ENCODE data around the gene CCDC15. TPM values are rescaled to one million over a fixed set of nuclear protein-coding genes. Genes with fewer than 3 reads are reported as not detected.

Gene CCDC15
- total RNA-seq, 2 donors from 2014 or later: 1.2 to 2.5 TPM

DNA sequence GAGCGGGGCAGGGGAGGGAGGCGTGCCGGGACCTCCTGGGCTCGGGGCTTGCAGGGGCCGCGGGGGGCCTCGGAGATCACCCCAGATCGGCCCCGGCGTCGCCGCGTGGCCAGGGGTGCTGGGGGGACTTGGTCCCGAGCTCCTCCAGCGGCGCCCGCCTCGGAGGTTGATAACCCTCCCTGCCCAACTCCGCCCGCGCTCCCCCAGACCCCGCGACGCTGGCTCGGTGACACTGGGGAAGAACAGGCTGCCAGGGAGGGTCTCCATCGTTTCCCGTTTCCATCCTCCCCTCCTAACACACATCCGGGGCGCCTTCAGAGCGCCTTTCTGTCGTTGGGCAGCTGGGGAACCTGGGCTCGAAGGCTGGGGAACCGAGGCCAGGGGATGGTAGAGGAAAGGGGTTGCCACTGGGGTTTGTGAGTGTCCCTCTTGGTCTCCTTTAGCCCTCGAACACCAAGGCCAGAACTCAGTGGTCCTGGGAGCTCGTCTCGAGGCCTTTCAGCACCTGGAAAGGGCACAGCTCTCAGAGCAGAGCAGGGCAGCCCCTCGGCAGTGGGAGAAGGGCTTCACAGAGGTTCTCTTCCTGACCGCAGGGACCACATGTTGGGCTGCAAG is 109.5 kb downstream of the CCDC15 start:
- H3K9me3 ChIP-seq: no peaks in the 10 kb centered on the region
- H3K9ac ChIP-seq (ENCODE audit: low read depth in 2 of 2, low read length in 2 of 2): peak overlapping the region; percentile 26 to 70
- intact Hi-C loops (cut with DNase I): no loop called here
- peak overlapping the region; percentile 19 for H3K27ac ChIP-seq
- no peaks in the 10 kb centered on the region for H3K27me3 ChIP-seq
- no peak for DNase-seq
- H3K4me1 ChIP-seq: no peaks in the 10 kb centered on the region
- TF ChIP-seq, protein P1, sequence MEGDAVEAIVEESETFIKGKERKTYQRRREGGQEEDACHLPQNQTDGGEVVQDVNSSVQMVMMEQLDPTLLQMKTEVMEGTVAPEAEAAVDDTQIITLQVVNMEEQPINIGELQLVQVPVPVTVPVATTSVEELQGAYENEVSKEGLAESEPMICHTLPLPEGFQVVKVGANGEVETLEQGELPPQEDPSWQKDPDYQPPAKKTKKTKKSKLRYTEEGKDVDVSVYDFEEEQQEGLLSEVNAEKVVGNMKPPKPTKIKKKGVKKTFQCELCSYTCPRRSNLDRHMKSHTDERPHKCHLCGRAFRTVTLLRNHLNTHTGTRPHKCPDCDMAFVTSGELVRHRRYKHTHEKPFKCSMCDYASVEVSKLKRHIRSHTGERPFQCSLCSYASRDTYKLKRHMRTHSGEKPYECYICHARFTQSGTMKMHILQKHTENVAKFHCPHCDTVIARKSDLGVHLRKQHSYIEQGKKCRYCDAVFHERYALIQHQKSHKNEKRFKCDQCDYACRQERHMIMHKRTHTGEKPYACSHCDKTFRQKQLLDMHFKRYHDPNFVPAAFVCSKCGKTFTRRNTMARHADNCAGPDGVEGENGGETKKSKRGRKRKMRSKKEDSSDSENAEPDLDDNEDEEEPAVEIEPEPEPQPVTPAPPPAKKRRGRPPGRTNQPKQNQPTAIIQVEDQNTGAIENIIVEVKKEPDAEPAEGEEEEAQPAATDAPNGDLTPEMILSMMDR (IDR thresholded peaks at IDR 0.05): no peak
- H3K36me3 ChIP-seq: no peaks in the 10 kb centered on the region
- H3K4me3 ChIP-seq: peak overlapping the region; percentile 65

DNA sequence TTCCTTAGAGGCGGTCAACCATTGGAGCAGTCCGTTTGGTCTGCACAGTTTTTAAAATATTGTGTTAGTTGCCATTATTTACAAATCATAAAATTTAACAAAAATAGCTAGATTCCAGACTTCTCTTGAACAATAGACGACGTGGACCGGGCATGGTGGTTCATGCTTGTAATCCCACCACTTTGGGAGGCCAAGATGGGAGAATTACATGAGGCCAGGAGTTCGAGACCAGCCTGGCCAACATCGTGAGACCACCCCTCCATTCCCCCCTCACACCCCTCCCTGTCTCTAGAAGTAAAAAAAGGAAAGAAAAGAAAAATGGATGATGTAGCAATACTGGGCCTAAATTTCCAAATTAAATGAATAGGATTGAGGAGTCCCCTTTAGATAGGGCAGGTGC is 110.1 kb downstream of the CCDC15 start:
- H3K4me3 ChIP-seq: peak overlapping the region; percentile 65
- H3K36me3 ChIP-seq: no peaks in the 10 kb centered on the region
- H3K27me3 ChIP-seq: no peaks in the 10 kb centered on the region
- H3K4me1 ChIP-seq: no peaks in the 10 kb centered on the region
- H3K9me3 ChIP-seq: no peaks in the 10 kb centered on the region
- H3K9ac ChIP-seq (ENCODE audit: low read depth in 2 of 2, low read length in 2 of 2): no peak overlapping the region
- no peak for DNase-seq
- H3K27ac ChIP-seq: no peak overlapping the region
- intact Hi-C loops (cut with DNase I): no loop called here
- TF ChIP-seq, protein P1 (IDR thresholded peaks at IDR 0.05): no peak

DNA sequence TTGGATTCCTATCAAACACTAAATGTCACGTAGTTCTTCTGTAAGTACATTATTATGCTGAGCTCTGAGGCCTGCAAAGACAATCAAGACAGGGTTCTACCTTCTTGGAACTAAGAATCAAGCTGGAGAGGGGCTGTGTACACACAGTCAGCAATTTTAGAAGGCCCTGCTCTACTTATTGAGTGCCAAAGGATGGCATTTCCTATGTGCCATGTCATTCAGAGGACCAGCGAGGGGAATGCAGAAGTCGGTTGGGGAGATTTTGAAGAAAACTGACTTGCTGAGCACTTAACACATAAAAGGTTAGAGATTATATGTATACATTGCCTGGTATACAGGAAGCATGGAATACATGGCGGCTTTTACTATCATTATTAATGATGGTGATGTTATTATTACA is 114.4 kb downstream of the CCDC15 start:
- intact Hi-C loops (cut with DNase I): no loop called here
- Histone ChIP-seq H3K9me3 (no peaks in the 10 kb centered on the region), H3K36me3 (no peaks in the 10 kb centered on the region), H3K4me1 (no peaks in the 10 kb centered on the region), H3K27ac (no peak overlapping the region), H3K4me3 (no peak overlapping the region), H3K27me3 (no peaks in the 10 kb centered on the region), H3K9ac (ENCODE audit: low read depth in 2 of 2, low read length in 2 of 2) (no peak overlapping the region)
- TF ChIP-seq, protein P1 (IDR thresholded peaks at IDR 0.05): no peak
- no peak for DNase-seq

DNA sequence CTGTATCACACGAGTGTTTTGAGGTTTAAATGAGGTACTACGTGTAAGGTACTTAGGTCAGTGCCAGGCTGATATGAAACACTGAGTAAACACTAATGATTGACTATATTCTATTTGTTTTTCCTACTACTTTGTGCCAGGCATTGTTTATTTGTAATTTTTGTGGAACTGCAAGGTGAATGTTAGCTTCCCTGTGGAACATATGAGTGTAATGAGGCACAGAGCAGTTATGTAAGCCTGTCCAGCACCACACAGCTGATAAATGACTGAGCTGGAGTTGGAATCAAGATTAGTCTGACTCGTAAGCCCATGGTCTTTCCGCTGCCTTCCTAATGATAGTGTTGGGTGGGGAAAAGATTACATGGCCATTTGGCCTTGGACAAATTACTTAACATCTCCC is 115.0 kb downstream of the CCDC15 start:
- Histone ChIP-seq H3K4me3 (no peak overlapping the region), H3K9ac (ENCODE audit: low read depth in 2 of 2, low read length in 2 of 2) (no peak overlapping the region), H3K27me3 (no peaks in the 10 kb centered on the region), H3K36me3 (no peaks in the 10 kb centered on the region), H3K27ac (no peak overlapping the region), H3K4me1 (no peaks in the 10 kb centered on the region), H3K9me3 (no peaks in the 10 kb centered on the region)
- DNase-seq: no peak
- intact Hi-C loops (cut with DNase I): no loop called here
- TF ChIP-seq, protein P1 (IDR thresholded peaks at IDR 0.05): no peak

DNA sequence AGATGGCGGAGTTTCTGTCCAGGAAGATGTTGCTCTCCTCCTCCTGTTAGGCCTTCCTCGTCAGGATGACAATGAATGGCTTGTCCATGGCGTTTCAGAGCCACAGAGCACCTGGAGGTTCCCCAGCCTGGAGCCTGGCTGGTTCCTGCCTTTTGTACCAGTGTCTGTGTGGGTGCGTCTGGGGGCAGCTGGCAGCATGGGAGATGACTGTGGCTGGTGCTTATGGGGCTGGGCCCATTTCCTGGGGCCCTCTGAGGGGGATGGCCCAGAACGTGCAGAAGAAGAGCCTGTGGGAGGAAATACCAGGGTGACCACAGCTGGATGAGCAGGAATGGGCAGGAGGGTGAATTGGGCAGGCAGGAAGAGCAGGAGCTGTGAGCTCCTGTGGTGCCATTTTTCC is 115.8 kb downstream of the CCDC15 start:
- Histone ChIP-seq H3K27me3 (no peaks in the 10 kb centered on the region), H3K9me3 (no peaks in the 10 kb centered on the region), H3K4me3 (no peak overlapping the region), H3K36me3 (no peaks in the 10 kb centered on the region), H3K27ac (no peak overlapping the region), H3K4me1 (no peaks in the 10 kb centered on the region), H3K9ac (ENCODE audit: low read depth in 2 of 2, low read length in 2 of 2) (no peak overlapping the region)
- intact Hi-C loops (cut with DNase I): no loop called here
- TF ChIP-seq, protein P1 (IDR thresholded peaks at IDR 0.05): no peak
- no peak for DNase-seq
